Amniotic epithelial cell (primary cell): ENCODE data around the gene ERF.

Experiments
- DNase-seq: peaks from one replicate; pipeline ENCODE4 v3.0.0-alpha.2; 2010; ENCODE audit warnings: low read depth

ERF gene

DNA sequence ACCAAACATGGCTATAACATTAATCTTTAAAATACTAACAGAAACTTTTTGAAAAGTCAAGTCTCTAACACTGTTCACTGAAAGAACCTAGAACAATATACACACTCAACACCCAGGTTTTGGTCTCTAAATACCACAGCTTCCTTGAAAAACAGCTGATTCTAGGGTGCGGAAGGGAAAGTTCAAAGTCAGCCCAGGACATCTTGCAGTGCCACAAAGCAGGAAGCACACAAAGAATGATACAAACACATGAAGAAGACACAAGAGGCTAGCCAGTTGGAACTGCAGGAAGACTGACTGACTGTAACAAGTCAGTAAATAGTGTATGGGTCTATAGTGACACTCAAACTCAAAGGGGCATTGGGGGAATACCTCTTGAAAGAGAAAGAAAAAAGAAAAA, 42.0 kb downstream of the ERF start:
- DNase-seq: no peak

DNA sequence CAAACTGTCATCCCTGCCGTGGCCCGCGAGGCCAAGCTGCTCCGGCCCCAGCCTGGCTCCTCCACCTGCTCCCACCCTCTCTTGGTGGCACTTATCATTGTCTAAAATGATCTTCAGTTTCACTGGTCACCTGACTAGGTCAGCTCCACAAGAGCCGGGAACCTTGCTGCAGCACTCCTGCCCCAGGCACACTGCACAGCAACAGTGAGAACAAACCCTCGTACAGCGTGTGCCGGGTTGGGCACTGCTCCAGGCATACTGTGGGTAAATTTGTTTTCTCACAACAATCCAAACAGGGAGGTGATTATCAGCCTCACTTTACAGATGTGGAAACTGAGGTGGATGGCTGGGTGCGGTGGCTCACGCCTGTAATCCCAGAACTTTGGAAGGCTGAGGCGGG, 46.3 kb downstream of the ERF start:
- DNase-seq: no peak

DNA sequence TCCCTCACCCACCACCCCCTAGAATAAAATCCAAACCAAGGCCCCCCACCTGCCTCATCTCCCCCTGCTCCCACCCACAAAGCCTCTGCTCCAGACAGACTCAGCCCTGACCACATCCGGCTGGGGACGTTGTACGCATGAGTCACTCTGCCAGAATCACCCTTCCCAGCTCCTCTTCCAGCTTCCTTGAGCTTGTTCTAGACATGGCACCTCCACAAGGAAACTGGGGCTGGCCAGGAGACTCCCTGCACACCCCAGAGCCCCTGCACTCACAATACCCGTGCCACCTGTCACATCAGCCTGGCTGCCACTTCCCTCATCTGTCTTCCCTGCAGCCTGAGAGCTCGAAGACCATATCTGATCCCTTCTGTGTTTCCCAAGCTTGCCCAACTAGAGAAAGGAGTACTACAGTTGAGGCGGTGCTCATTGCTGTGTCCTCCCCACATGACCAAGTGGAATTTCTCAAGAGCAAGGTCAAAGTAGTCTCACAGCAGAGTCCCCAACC, 47.1 kb downstream of the ERF start:
- peak; percentile 74 for DNase-seq

- no peak for DNase-seq
Observed at GRCh38 chr19:42206871-42207755, 47.8 kb downstream of the ERF start.

DNA sequence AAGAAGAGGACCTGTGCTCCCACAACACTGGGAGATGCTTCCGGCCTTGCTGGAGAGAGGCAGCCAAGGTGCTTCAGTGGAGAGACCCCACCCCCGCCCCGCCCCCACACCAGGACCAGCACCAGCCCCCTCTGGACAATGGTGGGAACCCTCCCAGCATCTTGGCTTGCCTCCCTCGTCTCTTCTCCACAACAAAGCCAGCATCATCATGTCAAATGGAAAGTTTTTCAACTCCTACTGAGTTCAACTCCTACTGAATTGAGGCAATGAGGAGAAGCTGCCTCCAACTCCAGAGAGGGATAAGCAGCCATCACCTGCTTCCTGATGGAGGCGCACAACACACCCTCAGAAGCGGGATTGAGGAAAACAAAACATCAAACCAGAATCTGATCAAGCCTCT, 50.3 kb downstream of the ERF start:
- no peak for DNase-seq

GRCh38 chr19:42203700-42204099, 51.2 kb downstream of the ERF start:
- DNase-seq: no peak

- no peak for DNase-seq
Observed at GRCh38 chr19:42202290-42202880, 52.5 kb downstream of the ERF start.

- DNase-seq: no peak
Observed at GRCh38 chr19:42201489-42202289, 53.2 kb downstream of the ERF start.

DNA sequence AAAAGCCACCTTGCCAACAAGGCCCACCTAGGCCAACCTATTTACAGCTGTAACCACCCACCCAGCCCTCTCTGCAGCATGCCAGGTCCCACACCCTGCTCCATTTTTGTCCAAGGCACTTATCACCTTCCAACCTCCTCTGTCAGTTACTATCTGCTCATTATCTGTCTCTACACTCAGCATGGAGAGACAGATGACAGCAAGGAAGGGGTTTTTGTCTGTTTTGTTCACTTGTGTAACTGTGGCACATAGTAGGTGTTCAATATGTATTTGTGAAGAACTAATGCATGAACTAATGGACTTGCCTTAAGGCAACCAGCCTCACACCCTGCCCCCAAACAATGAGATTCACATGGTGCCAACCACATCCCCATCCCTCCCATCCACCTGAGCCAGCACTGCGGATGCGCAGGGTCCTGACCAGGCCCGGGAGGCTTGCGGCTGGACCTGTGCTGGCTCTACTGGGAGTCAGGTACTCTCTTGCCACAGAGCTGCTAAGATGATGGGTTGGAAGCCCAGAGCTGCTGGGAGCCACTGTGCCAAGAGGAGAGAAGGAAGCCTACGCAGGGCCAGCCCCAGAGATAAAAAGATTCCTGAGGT, 54.7 kb downstream of the ERF start:
- DNase-seq: no peak

DNA sequence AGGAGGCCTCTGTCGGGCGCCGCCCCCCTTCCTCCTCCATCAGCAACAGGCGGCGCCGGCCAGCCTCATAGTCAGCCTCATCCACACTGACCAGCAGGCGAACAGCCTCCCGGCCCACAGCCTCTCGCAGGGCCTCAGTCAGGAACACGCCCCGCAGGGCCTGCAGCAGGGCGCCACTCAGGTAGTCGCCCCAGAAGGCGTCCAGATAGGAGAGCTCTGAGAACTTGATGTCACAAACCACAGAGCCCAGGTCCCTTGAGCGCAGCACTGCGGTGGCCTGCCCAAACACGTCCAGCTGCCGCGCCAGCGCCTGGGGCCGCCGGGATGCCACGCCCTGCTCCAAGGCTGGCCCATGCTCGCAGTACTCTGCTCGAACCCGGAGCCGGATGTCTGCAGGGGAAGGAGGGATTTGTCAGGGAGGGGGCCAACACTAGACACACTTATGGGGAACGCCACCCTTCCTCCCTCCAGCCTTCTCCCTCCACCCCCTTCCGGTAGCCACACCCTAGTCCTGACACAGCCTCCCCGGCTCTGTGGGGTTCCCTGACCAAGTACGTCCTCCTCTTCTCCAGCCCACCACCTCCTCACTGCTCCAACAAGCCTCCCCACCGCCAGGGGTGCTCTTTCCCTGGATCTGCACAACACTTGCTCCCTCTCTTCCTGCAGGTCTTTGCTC, 55.4 kb downstream of the ERF start:
- DNase-seq: no peak

GRCh38 chr19:42198676-42199439, 56.1 kb downstream of the ERF start:
- no peak for DNase-seq
